SK-N-MC (cell line): ENCODE data around the gene SHANK1.

Experiments
- DNase-seq: peaks from one replicate; pipeline ENCODE4 v3.0.0-alpha.2; 2011; ENCODE audit warnings: low read depth, low spot score
- H3K27ac ChIP-seq: fragments of 200-600 bp; sonication (generic); 2 replicates; pipeline ENCODE4 v1.5.1; 2016; ENCODE audit warnings: mixed run types
- H3K36me3 ChIP-seq: fragments of 200-600 bp; sonication (generic); 2 replicates; pipeline ENCODE4 v1.6.1; 2017; ENCODE audit warnings: antibody characterized with exemption, low read length, mixed read lengths; ENCODE audit not compliant: insufficient read depth
- H3K4me3 ChIP-seq: fragments of 200-600 bp; sonication (generic); 2 replicates; pipeline ENCODE4 v1.5.1; 2016
- H3K9ac ChIP-seq: fragments of 200-600 bp; sonication (generic); 2 replicates; pipeline ENCODE4 v1.8.0; 2017; ENCODE audit warnings: mixed run types, mixed read lengths; ENCODE audit not compliant: insufficient read length
- H3K9me3 ChIP-seq: fragments of 200-600 bp; sonication (generic); 2 replicates; pipeline ENCODE4 v1.6.1; 2017; ENCODE audit warnings: low read depth, mild to moderate bottlenecking, antibody characterized with exemption, low read length, moderate library complexity, mixed read lengths
- EZH2 ChIP-seq: fragments of 200-600 bp; sonication (generic); IDR thresholded peaks from one replicate; pipeline ENCODE4 v1.6.1; 2017; ENCODE audit warnings: antibody characterized with exemption
- FOXP2 ChIP-seq: optimal IDR thresholded peaks from 2 replicates; pipeline ENCODE3; 2011; ENCODE audit warnings: mild to moderate bottlenecking, moderate library complexity; ENCODE audit not compliant: insufficient read depth; ENCODE audit errors: extremely low read length, control extremely low read depth
- POLR2AphosphoS5 ChIP-seq: IDR thresholded peaks from 2 replicates; pipeline ENCODE4 v1.6.1; 2012; ENCODE audit warnings: mild to moderate bottlenecking, low read depth, low read length, borderline replicate concordance

The SHANK1 gene

GRCh38 chr19:50701367-50701985 is 18.1 kb downstream of the SHANK1 start:
- no peak for DNase-seq
- TF ChIP-seq EZH2: no peak
- TF ChIP-seq FOXP2: no peak
- TF ChIP-seq POLR2AphosphoS5: no peak
- no peak overlapping the region for H3K27ac ChIP-seq

GRCh38 chr19:50697414-50698124 is 22.0 kb downstream of the SHANK1 start:
- no peaks in the 10 kb centered on the region for H3K9me3 ChIP-seq
- H3K9ac ChIP-seq: no peak overlapping the region
- TF ChIP-seq POLR2AphosphoS5: no peak
- no peak for TF ChIP-seq FOXP2
- TF ChIP-seq EZH2: no peak
- H3K27ac ChIP-seq: no peak overlapping the region
- H3K4me3 ChIP-seq: no peak overlapping the region
- H3K36me3 ChIP-seq: no peaks in the 10 kb centered on the region
- DNase-seq: no peak

More at GRCh38 chr19:50701367-50701985, 18.1 kb downstream of the SHANK1 start:
- no peaks in the 10 kb centered on the region for H3K36me3 ChIP-seq
- no peaks in the 10 kb centered on the region for H3K9me3 ChIP-seq
- H3K4me3 ChIP-seq: no peak overlapping the region
- H3K9ac ChIP-seq: no peak overlapping the region

- Histone ChIP-seq H3K9me3 (no peaks in the 10 kb centered on the region), H3K36me3 (no peaks in the 10 kb centered on the region), H3K27ac (no peak overlapping the region), H3K9ac (no peak overlapping the region), H3K4me3 (no peak overlapping the region)
- no peak for DNase-seq
- no peak for TF ChIP-seq POLR2AphosphoS5
- TF ChIP-seq EZH2: no peak
- no peak for TF ChIP-seq FOXP2
Observed at GRCh38 chr19:50696094-50696483, 23.5 kb downstream of the SHANK1 start.

GRCh38 chr19:50695251-50696093 is 24.1 kb downstream of the SHANK1 start:
- H3K9me3 ChIP-seq: no peaks in the 10 kb centered on the region
- no peak for TF ChIP-seq EZH2
- TF ChIP-seq POLR2AphosphoS5: no peak
- TF ChIP-seq FOXP2: no peak
- no peak overlapping the region for H3K4me3 ChIP-seq
- no peak overlapping the region for H3K9ac ChIP-seq
- DNase-seq: no peak
- no peak overlapping the region for H3K27ac ChIP-seq
- no peaks in the 10 kb centered on the region for H3K36me3 ChIP-seq

GRCh38 chr19:50694815-50695145 is 24.8 kb downstream of the SHANK1 start:
- Histone ChIP-seq H3K4me3 (no peak overlapping the region), H3K9ac (no peak overlapping the region), H3K36me3 (no peaks in the 10 kb centered on the region), H3K9me3 (no peaks in the 10 kb centered on the region), H3K27ac (no peak overlapping the region)
- TF ChIP-seq EZH2: no peak
- no peak for TF ChIP-seq FOXP2
- TF ChIP-seq POLR2AphosphoS5: no peak
- DNase-seq: no peak

GRCh38 chr19:50693064-50693975 is 26.3 kb downstream of the SHANK1 start:
- H3K36me3 ChIP-seq: no peaks in the 10 kb centered on the region
- no peak for TF ChIP-seq FOXP2
- TF ChIP-seq POLR2AphosphoS5: no peak
- TF ChIP-seq EZH2: no peak
- no peak for DNase-seq
- no peak overlapping the region for H3K27ac ChIP-seq
- H3K9me3 ChIP-seq: no peaks in the 10 kb centered on the region
- no peak overlapping the region for H3K9ac ChIP-seq
- H3K4me3 ChIP-seq: no peak overlapping the region

- Histone ChIP-seq H3K9ac (no peak overlapping the region), H3K36me3 (no peaks in the 10 kb centered on the region), H3K4me3 (no peak overlapping the region), H3K9me3 (no peaks in the 10 kb centered on the region), H3K27ac (no peak overlapping the region)
- TF ChIP-seq FOXP2 (no peak), POLR2AphosphoS5 (no peak), EZH2 (no peak)
- DNase-seq: no peak
Observed at GRCh38 chr19:50690439-50690838, 29.2 kb downstream of the SHANK1 start.

- no peaks in the 10 kb centered on the region for H3K9me3 ChIP-seq
- DNase-seq: no peak
- H3K36me3 ChIP-seq: no peaks in the 10 kb centered on the region
- H3K9ac ChIP-seq: no peak overlapping the region
- TF ChIP-seq POLR2AphosphoS5 (no peak), EZH2 (no peak), FOXP2 (no peak)
- no peak overlapping the region for H3K27ac ChIP-seq
- H3K4me3 ChIP-seq: no peak overlapping the region
Observed at GRCh38 chr19:50688766-50689165, 30.8 kb downstream of the SHANK1 start.
